ENCODE data around the gene TIMM13. TPM values are rescaled to one million over a fixed set of nuclear protein-coding genes. Genes with fewer than 3 reads are reported as not detected.
A peak's percentile ranks its signal among the peaks of the same experiment; 100 is the strongest.
"Not testable (repeated sequence)": the region's sequence is repeated elsewhere in the genome, so short reads cannot be mapped to it uniquely, and the experiment has no call there.

Gene TIMM13
- total RNA-seq, 4 donors from 2014 or later: 46.2 to 65.7 (median 53.8) TPM

GRCh38 chr19:2462635-2463421 lies 35.4 kb upstream of the TIMM13 start:
- peak overlapping the region; percentile 42 to 83 (median 62) for H3K4me3 ChIP-seq
- DNase-seq: no peak
- 4 to 13% methylated on average over 24 to 34 of the region's 46 CpGs for WGBS, 2 donors

GRCh38 chr19:2461751-2462634 lies 34.6 kb upstream of the TIMM13 start:
- H3K36me3 ChIP-seq: no peaks in the 10 kb centered on the region
- H3K27me3 ChIP-seq: no peaks in the 10 kb centered on the region
- no peaks in the 10 kb centered on the region for H3K9me3 ChIP-seq
- 2 to 13% methylated on average over 11 to 18 of the region's 62 CpGs for WGBS, 2 donors
- peaks cover 10 to 26% (median 10%) of the 10 kb centered on the region in 3 donors for H3K4me1 ChIP-seq
- TF ChIP-seq, protein P1, sequence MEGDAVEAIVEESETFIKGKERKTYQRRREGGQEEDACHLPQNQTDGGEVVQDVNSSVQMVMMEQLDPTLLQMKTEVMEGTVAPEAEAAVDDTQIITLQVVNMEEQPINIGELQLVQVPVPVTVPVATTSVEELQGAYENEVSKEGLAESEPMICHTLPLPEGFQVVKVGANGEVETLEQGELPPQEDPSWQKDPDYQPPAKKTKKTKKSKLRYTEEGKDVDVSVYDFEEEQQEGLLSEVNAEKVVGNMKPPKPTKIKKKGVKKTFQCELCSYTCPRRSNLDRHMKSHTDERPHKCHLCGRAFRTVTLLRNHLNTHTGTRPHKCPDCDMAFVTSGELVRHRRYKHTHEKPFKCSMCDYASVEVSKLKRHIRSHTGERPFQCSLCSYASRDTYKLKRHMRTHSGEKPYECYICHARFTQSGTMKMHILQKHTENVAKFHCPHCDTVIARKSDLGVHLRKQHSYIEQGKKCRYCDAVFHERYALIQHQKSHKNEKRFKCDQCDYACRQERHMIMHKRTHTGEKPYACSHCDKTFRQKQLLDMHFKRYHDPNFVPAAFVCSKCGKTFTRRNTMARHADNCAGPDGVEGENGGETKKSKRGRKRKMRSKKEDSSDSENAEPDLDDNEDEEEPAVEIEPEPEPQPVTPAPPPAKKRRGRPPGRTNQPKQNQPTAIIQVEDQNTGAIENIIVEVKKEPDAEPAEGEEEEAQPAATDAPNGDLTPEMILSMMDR (IDR thresholded peaks at IDR 0.05): peak in 1 of 6 experiments; percentile 17
- no peak for TF ChIP-seq POLR2A (IDR thresholded peaks at IDR 0.05)
- DNase-seq: no peak
- intact Hi-C loops (cut with DNase I): no loop called here
- H3K4me3 ChIP-seq: peak overlapping the region; percentile 42 to 83 (median 62)
- peak overlapping the region in 3 of 4 donors; percentile 53 to 62 (median 56) for H3K27ac ChIP-seq

More at GRCh38 chr19:2462635-2463421, 35.4 kb upstream of the TIMM13 start:
- no peaks in the 10 kb centered on the region for H3K36me3 ChIP-seq
- TF ChIP-seq, protein P1 (IDR thresholded peaks at IDR 0.05): no peak
- TF ChIP-seq POLR2A (IDR thresholded peaks at IDR 0.05): peak in 1 of 4 donors; percentile 33
- peaks cover 10 to 22% (median 10%) of the 10 kb centered on the region in 3 donors for H3K4me1 ChIP-seq
- H3K27ac ChIP-seq: peak overlapping the region; percentile 39 to 62 (median 54)
- intact Hi-C loops (cut with DNase I): no loop called here
- H3K9me3 ChIP-seq: no peaks in the 10 kb centered on the region
- no peaks in the 10 kb centered on the region for H3K27me3 ChIP-seq

DNA sequence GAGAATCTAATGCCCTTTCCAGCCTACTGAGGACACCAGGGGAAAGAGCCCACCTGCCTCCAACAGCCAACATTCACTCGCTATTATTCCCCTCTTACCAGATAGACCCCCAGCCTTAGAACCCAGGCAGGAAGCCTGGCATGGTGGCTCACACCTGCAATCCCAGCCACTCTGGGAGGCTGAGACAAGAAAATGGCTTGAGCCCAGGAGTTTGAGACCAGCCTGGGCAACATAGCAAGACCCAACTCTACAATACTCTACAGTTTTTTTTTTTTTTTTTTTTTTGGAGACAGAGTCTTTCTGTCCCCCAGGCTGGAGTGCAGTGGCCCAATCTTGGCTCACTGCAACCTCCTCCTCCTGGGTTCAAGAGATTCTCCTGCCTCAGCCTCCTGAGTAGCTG lies 32.9 kb upstream of the TIMM13 start:
- H3K27me3 ChIP-seq: no peaks in the 10 kb centered on the region
- no peak for DNase-seq
- no peak overlapping the region for H3K27ac ChIP-seq
- no peak overlapping the region for H3K4me3 ChIP-seq
- no peaks in the 10 kb centered on the region for H3K36me3 ChIP-seq
- WGBS, 2 donors: 100% methylated on average over 1 of the region's 1 CpG
- no peaks in the 10 kb centered on the region for H3K9me3 ChIP-seq
- intact Hi-C loops (cut with DNase I): no loop called here
- H3K4me1 ChIP-seq: peaks cover 16 to 38% (median 17%) of the 10 kb centered on the region in 3 donors
- TF ChIP-seq POLR2A (IDR thresholded peaks at IDR 0.05): no peak
- TF ChIP-seq, protein P1 (IDR thresholded peaks at IDR 0.05): no peak

GRCh38 chr19:2458776-2459175 lies 31.4 kb upstream of the TIMM13 start:
- H3K9me3 ChIP-seq; H3K36me3 ChIP-seq; H3K27ac ChIP-seq; DNase-seq; intact Hi-C loops (cut with DNase I); H3K4me3 ChIP-seq; H3K27me3 ChIP-seq: not testable (repeated sequence)
- WGBS, 2 donors: 78 to 81% methylated on average over 4 to 10 of the region's 10 CpGs
- H3K4me1 ChIP-seq: peaks cover 17 to 47% (median 19%) of the 10 kb centered on the region in 3 donors

GRCh38 chr19:2458054-2458453 lies 30.7 kb upstream of the TIMM13 start:
- no peaks in the 10 kb centered on the region for H3K27me3 ChIP-seq
- H3K9me3 ChIP-seq: no peaks in the 10 kb centered on the region
- WGBS, 2 donors: 96% methylated on average over 4 to 5 of the region's 5 CpGs
- intact Hi-C loops (cut with DNase I): no loop called here
- peaks cover 17 to 47% (median 19%) of the 10 kb centered on the region in 3 donors for H3K4me1 ChIP-seq
- H3K27ac ChIP-seq: no peak overlapping the region
- no peaks in the 10 kb centered on the region for H3K36me3 ChIP-seq
- no peak overlapping the region for H3K4me3 ChIP-seq
- no peak for DNase-seq
- no peak for TF ChIP-seq POLR2A (IDR thresholded peaks at IDR 0.05)
- TF ChIP-seq, protein P1 (IDR thresholded peaks at IDR 0.05): no peak
